LoVo (cell line): ENCODE measurements around the gene R3HDM2.
"Not testable (repeated sequence)": the region's sequence is repeated elsewhere in the genome, so short reads cannot be mapped to it uniquely, and the experiment has no call there.

Experiments used
- DNase-seq: peaks from one replicate; pipeline ENCODE4 v3.0.0-alpha.2; 2016; ENCODE audit warnings: low spot score

The R3HDM2 gene

GRCh38 chr12:57377103-57377840, 53.6 kb downstream of the R3HDM2 start:
- no peak for DNase-seq

- DNase-seq = no peak
Measured at GRCh38 chr12:57372233-57372632, 58.6 kb downstream of the R3HDM2 start.

- DNase-seq = no peak
Measured at GRCh38 chr12:57370696-57371095, 60.1 kb downstream of the R3HDM2 start.

GRCh38 chr12:57370072-57370471, 60.8 kb downstream of the R3HDM2 start:
- no peak for DNase-seq

- DNase-seq = no peak
Measured at GRCh38 chr12:57369202-57369601, 61.6 kb downstream of the R3HDM2 start.

- DNase-seq = peak; percentile 54
Measured at GRCh38 chr12:57368349-57369095, 62.3 kb downstream of the R3HDM2 start.

GRCh38 chr12:57367121-57367520, 63.7 kb downstream of the R3HDM2 start:
- DNase-seq = no peak

GRCh38 chr12:57366315-57366714, 64.5 kb downstream of the R3HDM2 start:
- DNase-seq = no peak

GRCh38 chr12:57364156-57364555, 66.7 kb downstream of the R3HDM2 start:
- not testable (repeated sequence) for DNase-seq

GRCh38 chr12:57360468-57360867, 70.4 kb downstream of the R3HDM2 start:
- no peak for DNase-seq

- DNase-seq = no peak
Measured at GRCh38 chr12:57358646-57359045, 72.2 kb downstream of the R3HDM2 start.

GRCh38 chr12:57355734-57356133, 75.1 kb downstream of the R3HDM2 start:
- DNase-seq = no peak

- no peak for DNase-seq
Measured at GRCh38 chr12:57352166-57352565, 78.7 kb downstream of the R3HDM2 start.

GRCh38 chr12:57347284-57347683, 83.6 kb downstream of the R3HDM2 start:
- DNase-seq = no peak

GRCh38 chr12:57343703-57344378, 87.0 kb downstream of the R3HDM2 start:
- no peak for DNase-seq

GRCh38 chr12:57342207-57342691, 88.6 kb downstream of the R3HDM2 start:
- DNase-seq = no peak

GRCh38 chr12:57341275-57341990, 89.4 kb downstream of the R3HDM2 start:
- no peak for DNase-seq

GRCh38 chr12:57340104-57340503, 90.7 kb downstream of the R3HDM2 start:
- no peak for DNase-seq

- not testable (repeated sequence) for DNase-seq
Measured at GRCh38 chr12:57336299-57336698, 94.5 kb downstream of the R3HDM2 start.

GRCh38 chr12:57334219-57334618, 96.6 kb downstream of the R3HDM2 start:
- no peak for DNase-seq

- no peak for DNase-seq
Measured at GRCh38 chr12:57332646-57333312, 98.1 kb downstream of the R3HDM2 start.

- DNase-seq = no peak
Measured at GRCh38 chr12:57330992-57331391, 99.9 kb downstream of the R3HDM2 start.
